ENCODE data around the gene GRM8. TPM values are rescaled to one million over a fixed set of nuclear protein-coding genes. Genes with fewer than 3 reads are reported as not detected.

GRM8 gene
- total and polyA plus RNA-seq, 10 of the 15 experiments (the other 5 are each of a cell fraction or from before 2014, with no cell fraction given) = 0.33 to 7.1 (median 0.45) TPM; not detected in 2

GRCh38 chr7:127231415-127231814, 21.3 kb downstream of the GRM8 start:
- BruUV-seq (replicated peaks) = no TSS peak
- RAD21 ChIA-PET (ENCODE audit: unreplicated experiment) = no interaction called here

More at GRCh38 chr7:127231415-127231814, 21.3 kb downstream of the GRM8 start:
- in situ Hi-C loops (cut with MboI) = no loop called here
- Histone ChIP-seq H3K9me3 (replicated peaks; ENCODE audit: control insufficient read depth, insufficient read depth, low read length) (no peaks in the 10 kb centered on the region), H3K4me1 (ENCODE audit: control insufficient read depth, insufficient read depth, low read length) (no peaks in the 10 kb centered on the region), H3K27ac (ENCODE audit: control insufficient read depth, insufficient read depth) (no peak overlapping the region), H3K4me3 (no peak overlapping the region), H3K36me3 (ENCODE audit: control insufficient read depth in 2 of 2, insufficient read depth in 2 of 2, low read length in 1 of 2) (no peaks in the 10 kb centered on the region), H3K27me3 (replicated peaks in 1 of 2; ENCODE audit: control insufficient read depth in 2 of 2, insufficient read depth in 2 of 2, low read length in 1 of 2) (peaks cover 0 to 2% of the 10 kb centered on the region in 2 experiments; a peak in 1 of 4 replicates), H3K4me2 (ENCODE audit: control insufficient read depth, insufficient read depth) (no peak overlapping the region), H4K20me1 (ENCODE audit: control insufficient read depth, insufficient read depth) (no peaks in the 10 kb centered on the region), H2AFZ (ENCODE audit: control insufficient read depth, low read depth, low read length) (no peak overlapping the region), H3K79me2 (ENCODE audit: control insufficient read depth, insufficient read depth, low read length) (no peaks in the 10 kb centered on the region), H3K9ac (ENCODE audit: control insufficient read depth, insufficient read depth, low read length) (no peak overlapping the region)
- TF ChIP-seq SREBF2 (IDR thresholded peaks at IDR 0.05; ENCODE audit: low read length) (no peak), HDGF (IDR thresholded peaks at IDR 0.05) (no peak), SMAD1 (IDR thresholded peaks at IDR 0.05; ENCODE audit: low read depth, partially characterized antibody) (no peak), NFYA (IDR thresholded peaks at IDR 0.05; ENCODE audit: borderline replicate concordance, low read depth, low read length) (no peak), USF1 (IDR thresholded peaks at IDR 0.05; ENCODE audit: borderline replicate concordance, extremely low read length, insufficient read depth, low read depth, low read length) (no peak), JUNB (IDR thresholded peaks at IDR 0.05) (no peak), RFX5 (IDR thresholded peaks at IDR 0.05; ENCODE audit: low read depth, low read length) (no peak), NFYB (IDR thresholded peaks at IDR 0.05; ENCODE audit: insufficient read depth, low read depth, low read length) (no peak), NBN (IDR thresholded peaks at IDR 0.05) (no peak), ZNF207 (IDR thresholded peaks at IDR 0.05; ENCODE audit: borderline replicate concordance) (no peak), FOXM1 (IDR thresholded peaks at IDR 0.05; ENCODE audit: low read depth, low read length) (no peak), HSF1 (IDR thresholded peaks at IDR 0.05; ENCODE audit: low read depth, low read length) (no peak), YBX1 (IDR thresholded peaks at IDR 0.05) (no peak), IKZF2 (IDR thresholded peaks at IDR 0.05) (no peak), ZBTB11 (CRISPR knock-in tag; IDR thresholded peaks at IDR 0.05) (no peak)
- ChIA-PET POLR2A (no interaction called here), CTCF (no interaction called here), SMC1A (ENCODE audit: uncharacterized antibody, unreplicated experiment) (no interaction called here)
- intact Hi-C loops (cut with micrococcal nuclease; ENCODE audit: unreplicated experiment) = no loop called here
- no peak for DNase-seq (ENCODE audit: low read depth, low spot score)
- ATAC-seq = no peak
- no peak for FAIRE-seq

Measured in GM12878 (cell line).